ENCODE measurements around the gene STAT1. TPM values are rescaled to one million over a fixed set of nuclear protein-coding genes. Genes with fewer than 3 reads are reported as not detected.
A peak's percentile ranks its signal among the peaks of the same experiment; 100 is the strongest.

STAT1 gene
- total RNA-seq, 1 donor from 2014 or later: 85.1 TPM

GRCh38 chr2:190948671-190949070 lies 65.3 kb downstream of the STAT1 start:
- CTCF ChIA-PET: interaction anchor here (1.4 to 2.6 kb wide), 2 partner anchors 39 to 98 kb away, joined by 3 to 25 read pairs; no protein-coding TSS in a partner anchor
- Mint-ChIP-seq H3K36me3 (ENCODE audit: low read depth) (no peaks in the 10 kb centered on the region), H3K9me3 (no peaks in the 10 kb centered on the region), H3K4me1 (peaks cover 18% of the 10 kb centered on the region), H3K4me3 (no peak overlapping the region), H3K27ac (no peak overlapping the region), H3K27me3 (no peaks in the 10 kb centered on the region)
- intact Hi-C loops (cut with micrococcal nuclease): loop anchor here (1.0 kb wide), 1 partner anchor 98 kb away; no protein-coding TSS in a partner anchor
- ATAC-seq (ENCODE audit: low read depth) (no peak), DNase-seq (no peak)
- TF ChIP-seq CTCF (IDR thresholded peaks at IDR 0.05): no peak
- POLR2A ChIA-PET: no interaction called here

GRCh38 chr2:190947711-190948251 lies 66.2 kb downstream of the STAT1 start:
- Mint-ChIP-seq H3K27me3 (no peaks in the 10 kb centered on the region), H3K27ac (peak overlapping the region; percentile 47), H3K36me3 (ENCODE audit: low read depth) (no peaks in the 10 kb centered on the region), H3K9me3 (no peaks in the 10 kb centered on the region), H3K4me1 (peaks cover 18% of the 10 kb centered on the region), H3K4me3 (no peak overlapping the region)
- intact Hi-C loops (cut with micrococcal nuclease): loop anchor here (1.0 kb wide), 1 partner anchor 97 kb away; no protein-coding TSS in a partner anchor
- CTCF ChIA-PET: interaction anchor here (1.4 to 2.6 kb wide), 2 partner anchors 38 to 97 kb away, joined by 3 to 25 read pairs; no protein-coding TSS in a partner anchor
- ATAC-seq (ENCODE audit: low read depth) (peak; percentile 78), DNase-seq (no peak)
- POLR2A ChIA-PET: interaction anchor here (0.5 to 0.6 kb wide), 2 partner anchors 328 to 649 kb away, joined by 4 to 7 read pairs; no protein-coding TSS in a partner anchor
- no peak for TF ChIP-seq CTCF (IDR thresholded peaks at IDR 0.05)

- intact Hi-C loops (cut with micrococcal nuclease): no loop called here
- no peaks in the 10 kb centered on the region for H3K36me3 Mint-ChIP-seq (ENCODE audit: low read depth)
These were observed 66.8 kb downstream of the STAT1 start for GRCh38 chr2:190947141-190947540.

GRCh38 chr2:190943706-190944105 lies 70.3 kb downstream of the STAT1 start:
- H3K27ac Mint-ChIP-seq: no peak overlapping the region
- H3K4me3 Mint-ChIP-seq: no peak overlapping the region
- ChIA-PET CTCF (no interaction called here), POLR2A (no interaction called here)
- ATAC-seq (ENCODE audit: low read depth) (no peak), DNase-seq (no peak)
- no peaks in the 10 kb centered on the region for H3K27me3 Mint-ChIP-seq
- peaks cover 9% of the 10 kb centered on the region for H3K36me3 Mint-ChIP-seq (ENCODE audit: low read depth)
- peaks cover 21% of the 10 kb centered on the region for H3K4me1 Mint-ChIP-seq
- no peaks in the 10 kb centered on the region for H3K9me3 Mint-ChIP-seq
- TF ChIP-seq CTCF (IDR thresholded peaks at IDR 0.05): no peak
- intact Hi-C loops (cut with micrococcal nuclease): no loop called here

More at GRCh38 chr2:190947141-190947540, 66.8 kb downstream of the STAT1 start:
- peaks cover 18% of the 10 kb centered on the region for H3K4me1 Mint-ChIP-seq
- H3K27ac Mint-ChIP-seq: peak overlapping the region; percentile 14
- DNase-seq (no peak), ATAC-seq (ENCODE audit: low read depth) (no peak)
- H3K9me3 Mint-ChIP-seq: no peaks in the 10 kb centered on the region
- CTCF ChIA-PET: interaction anchor here (1.4 to 2.6 kb wide), 2 partner anchors 37 to 96 kb away, joined by 3 to 25 read pairs; no protein-coding TSS in a partner anchor
- POLR2A ChIA-PET: interaction anchor here (0.5 to 0.6 kb wide), 2 partner anchors 328 to 649 kb away, joined by 4 to 7 read pairs; no protein-coding TSS in a partner anchor
- no peak for TF ChIP-seq CTCF (IDR thresholded peaks at IDR 0.05)
- H3K27me3 Mint-ChIP-seq: no peaks in the 10 kb centered on the region
- no peak overlapping the region for H3K4me3 Mint-ChIP-seq

- CTCF ChIA-PET: interaction anchor here (1.8 kb wide), 1 partner anchor 92 kb away, joined by 6 read pairs; no protein-coding TSS in a partner anchor
- Mint-ChIP-seq H3K4me1 (peaks cover 17% of the 10 kb centered on the region), H3K9me3 (no peaks in the 10 kb centered on the region), H3K4me3 (no peak overlapping the region), H3K36me3 (ENCODE audit: low read depth) (peaks cover 9% of the 10 kb centered on the region), H3K27me3 (no peaks in the 10 kb centered on the region), H3K27ac (no peak overlapping the region)
- TF ChIP-seq CTCF (IDR thresholded peaks at IDR 0.05): no peak
- ATAC-seq (ENCODE audit: low read depth) (no peak), DNase-seq (no peak)
- POLR2A ChIA-PET: interaction anchor here (0.5 kb wide), 1 partner anchor 30 kb away, joined by 4 read pairs; no protein-coding TSS in a partner anchor
- intact Hi-C loops (cut with micrococcal nuclease): no loop called here
These were observed 71.3 kb downstream of the STAT1 start for GRCh38 chr2:190942697-190943096.

Data from activated B cell treated with CpG ODN at 0.5 μM for 24 hours (primary cell).